K562 (cell line): ENCODE results near the gene TINCR. TPM values are rescaled to one million over a fixed set of nuclear protein-coding genes. Genes with fewer than 3 reads are reported as not detected.
A peak's percentile ranks its signal among the peaks of the same experiment; 100 is the strongest.

Source experiments
- ATAC-seq: fragments of 200-7000 bp; cut with Tn5 transposase; 3 replicates; pipeline ENCODE4 v1.9.1; 2020; ENCODE audit warnings: moderate library complexity
- BruUV-seq: library from RNA; stranded (reverse); fragments of 400-500 nt; replicated peaks from 2 replicates; lab custom pipeline; 2021; lab: Mats Ljungman, UMichigan
- CTCF ChIA-PET: fragments of 300-600 bp; formaldehyde crosslinking; extraction: SDS; loops from one replicate; lab custom pipeline; 2021; ENCODE audit warnings: low intra/inter-chr PET ratio; lab: Yijun Ruan, JAX
- POLR2A ChIA-PET: fragments of 300-600, 350-650 bp; sonication (Branson Sonifier 250); formaldehyde crosslinking; extraction: SDS; loops from one replicate; lab custom pipeline; 2021; ENCODE audit warnings: antibody characterized with exemption, inconsistent platforms; lab: Yijun Ruan, JAX
- DNase-seq, 4 experiments: peaks; one replicate each; pipeline versions ENCODE4 v3.0.0 to v3.0.0-alpha.2; 2011 to 2018; ENCODE audit warnings: low spot score in 3 of 4, mixed read lengths in 3 of 4; ENCODE audit errors: extremely low read depth in 1 of 4
- FAIRE-seq: peaks from 2 replicates; lab custom pipeline; 2011; peaks lifted over from hg19 to GRCh38; lab: Jason Lieb, UNC
- H2AFZ ChIP-seq: 2 replicates; pipeline ENCODE4 v1.6.0; 2011; ENCODE audit warnings: low read depth, low read length, control low read depth, inconsistent platforms
- H3K27ac ChIP-seq: fragments of 200-600 bp; 3 replicates; pipeline ENCODE4 v1.8.0; 2011; ENCODE audit warnings: low read depth, mild to moderate bottlenecking, control low read depth, inconsistent platforms, low read length, moderate library complexity, mixed read lengths; ENCODE audit errors: extremely low read depth
- H3K27me3 ChIP-seq, 2 experiments: fragments of 300-600 bp in 1 of 2; 2 replicates in 1 of 2; 3 replicates in 1 of 2; pipeline versions ENCODE4 v1.6.0 to v1.8.0; 2011; ENCODE audit warnings: inconsistent platforms in 2 of 2, low read length in 2 of 2, mild to moderate bottlenecking in 1 of 2, mixed read lengths in 1 of 2, moderate library complexity in 1 of 2; ENCODE audit not compliant: control insufficient read depth in 2 of 2, insufficient read depth in 2 of 2
- H3K36me3 ChIP-seq: fragments of 300-600 bp; 3 replicates; pipeline ENCODE4 v1.8.0; 2011; ENCODE audit warnings: mild to moderate bottlenecking, low read length, inconsistent platforms; ENCODE audit not compliant: control insufficient read depth, insufficient read depth
- H3K4me1 ChIP-seq, 2 experiments: fragments of 200-600 bp in 1 of 2; replicated peaks in 1 of 2; 2 replicates in 1 of 2; 3 replicates in 1 of 2; pipeline versions ENCODE4 v1.5.1 to v1.8.0; 2011; ENCODE audit warnings: inconsistent platforms in 2 of 2, low read length in 2 of 2, mild to moderate bottlenecking in 1 of 2, mixed read lengths in 1 of 2, moderate library complexity in 1 of 2; ENCODE audit not compliant: control insufficient read depth in 2 of 2, insufficient read depth in 2 of 2
- H3K4me2 ChIP-seq: 2 replicates; pipeline ENCODE4 v1.6.1; 2011; ENCODE audit warnings: low read length, control low read depth, inconsistent platforms, mixed read lengths; ENCODE audit not compliant: insufficient read depth
- H3K4me3 ChIP-seq: fragments of 200-600 bp; sonication (generic), shearing (Covaris generic); 2 replicates; pipeline ENCODE4 v1.5.1; 2016; ENCODE audit warnings: control low read depth, inconsistent platforms
- H3K79me2 ChIP-seq: fragments of 200-600 bp; 3 replicates; pipeline ENCODE4 v1.8.0; 2011; ENCODE audit warnings: low read length, inconsistent platforms; ENCODE audit not compliant: control insufficient read depth, insufficient read depth
- H3K9ac ChIP-seq, 2 experiments: 2 replicates each; pipeline versions ENCODE4 v1.6.0 to v1.6.1; 2011; ENCODE audit warnings: low read depth in 2 of 2, low read length in 2 of 2, control low read depth in 1 of 2, inconsistent platforms in 1 of 2, mild to moderate bottlenecking in 1 of 2, mixed read lengths in 1 of 2; ENCODE audit not compliant: insufficient read depth in 1 of 2
- H3K9me1 ChIP-seq: one replicate; pipeline ENCODE4 v1.6.0; 2011; ENCODE audit warnings: inconsistent platforms, mild to moderate bottlenecking, low read length, moderate library complexity; ENCODE audit not compliant: control insufficient read depth, insufficient read depth
- H3K9me3 ChIP-seq: replicated peaks from 2 replicates; pipeline ENCODE4 v1.5.1; 2011; ENCODE audit warnings: low read depth, low read length, inconsistent platforms; ENCODE audit not compliant: control insufficient read depth, insufficient read depth
- H4K20me1 ChIP-seq: replicated peaks from 2 replicates; pipeline ENCODE4 v1.6.1; 2011; ENCODE audit warnings: low read length, inconsistent platforms, mixed read lengths; ENCODE audit not compliant: control insufficient read depth, insufficient read depth
- GTF2A2 ChIP-seq: IDR thresholded peaks from 2 replicates; pipeline ENCODE4 v1.6.1; 2016; ENCODE audit warnings: mild to moderate bottlenecking, missing genetic modification characterization, missing compliant biosample characterization
- POLR2G ChIP-seq: fragments of 200-400 bp; formaldehyde crosslinking; IDR thresholded peaks from 2 replicates; pipeline ENCODE4 v1.6.1; 2017; ENCODE audit warnings: low read depth, mild to moderate bottlenecking, antibody characterized with exemption, low read length, moderate library complexity
- REST ChIP-seq, 2 experiments: fragments of 450-650 bp; formaldehyde crosslinking in 1 of 2; IDR thresholded peaks; 2 replicates each; pipeline versions ENCODE4 v1.4.0 to v1.6.1; 2014 to 2020; ENCODE audit warnings: mild to moderate bottlenecking in 2 of 2, borderline replicate concordance in 1 of 2, low read depth in 1 of 2
- ZBTB33 ChIP-seq: sonication (generic); formaldehyde crosslinking; IDR thresholded peaks from 2 replicates; pipeline ENCODE4 v1.8.1; 2023; ENCODE audit warnings: mild to moderate bottlenecking, missing genetic modification reagents
- ZNF280A ChIP-seq: fragments of 450-650 bp; IDR thresholded peaks from 2 replicates; pipeline ENCODE4 v1.6.1; 2018; ENCODE audit warnings: mild to moderate bottlenecking, low read depth; ENCODE audit not compliant: partially characterized antibody
- ZNF740 ChIP-seq, 3 experiments: fragments of 200-800 bp in 1 of 3; sonication (Bioruptor generic) in 1 of 3; sonication (generic) in 1 of 3; formaldehyde crosslinking in 1 of 3; IDR thresholded peaks; 2 replicates each; pipeline versions ENCODE4 v1.6.1 to v1.8.0; 2016 to 2022; ENCODE audit warnings: mild to moderate bottlenecking in 2 of 3, missing compliant biosample characterization in 2 of 3, missing genetic modification characterization in 2 of 3, missing genetic modification reagents in 1 of 3
- WGBS: fragments of 100-300 bp; shearing (Covaris generic); methylation state at CpG from one replicate; pipeline ENCODE4 v1.1.6; 2016; ENCODE audit warnings: low coverage, mixed read lengths; ENCODE audit not compliant: insufficient coverage; ENCODE audit errors: missing lambda C conversion rate; 5-methylcytosine and 5-hydroxymethylcytosine counted together
- in situ Hi-C: fragments of 300-500 bp; cut with MboI; formaldehyde crosslinking; loops from 4 replicates; pipeline ENCODE4 v1.15.0; 2018; ENCODE audit warnings: inconsistent platforms, mixed read lengths
- intact Hi-C: fragments of 100-400 bp; cut with micrococcal nuclease; formaldehyde crosslinking; loops from 2 replicates; pipeline ENCODE4 v1.14.2; 2022
- polyA plus RNA-seq, 8 experiments: library from polyadenylated mRNA; depleted of rRNA in 4 of 8; stranded (reverse) in 5 of 8; unstranded in 3 of 8; fragments of >200 nt; fragmentation: Nextera tagmentation in 2 of 8; fragmentation: Illumina TruSeq in 1 of 8; extraction: Ambion mirVana in 2 of 8; extraction: Trizol in 1 of 8; gene quantifications; 2 replicates each; pipeline versions ENCODE4 v1.2.1 to v1.2.3, GENCODE V29; 2011 to 2014; ENCODE audit warnings: inconsistent platforms in 1 of 8, missing spikeins in 1 of 8
- total RNA-seq, 7 experiments: library from RNA; depleted of rRNA in 6 of 7; stranded (reverse); fragments of >200 nt in 6 of 7; fragmentation: Illumina TruSeq in 2 of 7; extraction: Trizol in 2 of 7; gene quantifications; 2 replicates each; pipeline versions ENCODE4 v1.2.1 to v1.2.3, GENCODE V29; 2011 to 2021; ENCODE audit warnings: low replicate concordance in 1 of 7

TINCR gene
- total and polyA plus RNA-seq, 9 of the 15 experiments (the other 6 are each of a cell fraction or from before 2014, with no cell fraction given) = 0.03 to 0.24 (median 0.09) TPM; not detected in 1

- H3K4me3 ChIP-seq = no peak overlapping the region
- 0 out of 4 replicates have a peak overlapping the region, but pooled peaks of 1 of the 2 experiments have one; percentile 15 for H3K9ac ChIP-seq
- WGBS = 93% methylated on average over 16 of the region's 18 CpGs
- CTCF ChIA-PET = no interaction called here
- TF ChIP-seq ZBTB33 (CRISPR knock-in tag) (peak; percentile 48; the same call in 1 of the 2 replicates), ZNF280A (no peak), REST (IDR thresholded peaks at IDR 0.05; ENCODE audit: borderline replicate concordance) (no peak), REST (CRISPR knock-in tag; IDR thresholded peaks at IDR 0.05; ENCODE audit: low read depth) (no peak), ZNF740 (CRISPR knock-in tag; IDR thresholded peaks at IDR 0.05) (no peak), ZNF740 (tag; IDR thresholded peaks at IDR 0.05) (no peak), GTF2A2 (tag) (no peak), POLR2G (0 out of 2 replicates have a peak, but pooled peaks have one; percentile 39)
- peaks cover 98% of the 10 kb centered on the region for H3K36me3 ChIP-seq
- no peaks in the 10 kb centered on the region for H3K9me1 ChIP-seq
- BruUV-seq = no TSS peak
- POLR2A ChIA-PET = interaction anchor here (0.6 kb wide), 1 partner anchor 31 kb away, joined by 3 read pairs; no protein-coding TSS in a partner anchor
- H3K4me2 ChIP-seq = no peak overlapping the region
- H3K27ac ChIP-seq = no peak overlapping the region
- peaks cover 5% of the 10 kb centered on the region; the same call in 1 of the 2 replicates for H4K20me1 ChIP-seq
- no peaks in the 10 kb centered on the region for H3K9me3 ChIP-seq
- ATAC-seq = no peak
- no peaks in the 10 kb centered on the region for H3K27me3 ChIP-seq
- in situ Hi-C loops (no loop called here), intact Hi-C loops (no loop called here)
- peaks cover 0 to 14% of the 10 kb centered on the region in 2 experiments; a peak in 1 of 5 replicates for H3K4me1 ChIP-seq
- H2AFZ ChIP-seq = no peak overlapping the region
- no peak for FAIRE-seq
- no peak for DNase-seq
- 0 out of 3 replicates have a peak, but pooled peaks cover 4% of the 10 kb centered on the region for H3K79me2 ChIP-seq
Measured at GRCh38 chr19:5595129-5595528, 27.4 kb upstream of the TINCR start.
